AG09309 (cell line): Measurements from ENCODE around the gene CDK13.

ENCODE experiments used
- DNase-seq: peaks from one replicate; pipeline ENCODE4 v3.0.0-alpha.2; 2010; ENCODE audit warnings: low read depth
- H3K4me3 ChIP-seq: 2 replicates; pipeline ENCODE4 v1.5.1; 2011; ENCODE audit warnings: mild to moderate bottlenecking, low read depth, low read length, moderate library complexity; ENCODE audit not compliant: control insufficient read depth
- CTCF ChIP-seq: IDR thresholded peaks from 2 replicates; pipeline ENCODE4 v1.5.1; 2011; ENCODE audit warnings: mild to moderate bottlenecking, low read depth, low read length, inconsistent platforms; ENCODE audit not compliant: insufficient read depth, control insufficient read depth; ENCODE audit errors: missing control alignments

CDK13 gene

GRCh38 chr7:39927018-39927417 is 23.0 kb upstream of the CDK13 start:
- no peak overlapping the region for H3K4me3 ChIP-seq
- DNase-seq, result no peak
- TF ChIP-seq CTCF, result no peak

- DNase-seq, result no peak
- H3K4me3 ChIP-seq, result no peak overlapping the region
- TF ChIP-seq CTCF, result no peak
Measured at GRCh38 chr7:39934132-39934531, 15.9 kb upstream of the CDK13 start.

- TF ChIP-seq CTCF, result no peak
- H3K4me3 ChIP-seq, result no peak overlapping the region
- DNase-seq, result no peak
Measured at GRCh38 chr7:39936761-39937160, 13.3 kb upstream of the CDK13 start.

- no peak overlapping the region for H3K4me3 ChIP-seq
- TF ChIP-seq CTCF, result no peak
- no peak for DNase-seq
Measured at GRCh38 chr7:39937366-39938153, 12.5 kb upstream of the CDK13 start.

GRCh38 chr7:39942883-39943282 is 7.2 kb upstream of the CDK13 start:
- no peak for TF ChIP-seq CTCF
- DNase-seq, result no peak
- no peak overlapping the region for H3K4me3 ChIP-seq

- no peak overlapping the region for H3K4me3 ChIP-seq
- TF ChIP-seq CTCF, result no peak
- no peak for DNase-seq
Measured at GRCh38 chr7:39946693-39947092, 3.4 kb upstream of the CDK13 start.
